HepG2 (cell line): ENCODE data around the gene ARG1. TPM values are rescaled to one million over a fixed set of nuclear protein-coding genes. Genes with fewer than 3 reads are reported as not detected.

Source experiments
- ARID2 ChIP-seq: sonication (generic); formaldehyde crosslinking; IDR thresholded peaks from 2 replicates; pipeline ENCODE4 v1.8.1; 2022; ENCODE audit warnings: mild to moderate bottlenecking, missing genetic modification reagents, borderline replicate concordance
- ELF1 ChIP-seq: sonication (generic); formaldehyde crosslinking; IDR thresholded peaks from 2 replicates; pipeline ENCODE4 v1.4.0; 2020; ENCODE audit warnings: missing genetic modification reagents
- HNF4G ChIP-seq, 2 experiments: sonication (generic) in 1 of 2; formaldehyde crosslinking in 1 of 2; IDR thresholded peaks; 2 replicates each; pipeline versions ENCODE4 v1.4.0 to v1.6.1; 2011 to 2020; ENCODE audit warnings: borderline replicate concordance in 2 of 2, low read depth in 2 of 2, mild to moderate bottlenecking in 2 of 2, low read length in 1 of 2, missing genetic modification reagents in 1 of 2, moderate library complexity in 1 of 2
- IKZF1 ChIP-seq: fragments of 450-650 bp; IDR thresholded peaks from 2 replicates; pipeline ENCODE4 v1.7.1; 2016
- NFE2L1 ChIP-seq: sonication (generic); formaldehyde crosslinking; IDR thresholded peaks from 2 replicates; pipeline ENCODE4 v1.4.0; 2020; ENCODE audit warnings: missing genetic modification reagents, mild to moderate bottlenecking, borderline replicate concordance
- POGK ChIP-seq: sonication (generic); formaldehyde crosslinking; conservative IDR thresholded peaks from 2 replicates; pipeline ENCODE4 v1.8.0; 2022; ENCODE audit warnings: mild to moderate bottlenecking, moderate library complexity, missing genetic modification reagents
- PRDM10 ChIP-seq: sonication (generic); formaldehyde crosslinking; IDR thresholded peaks from 2 replicates; pipeline ENCODE4 v1.4.0; 2020; ENCODE audit warnings: low read depth, missing genetic modification reagents
- SOX5 ChIP-seq: IDR thresholded peaks from 2 replicates; pipeline ENCODE4 v1.6.1; 2016; ENCODE audit warnings: borderline replicate concordance
- ZBTB1 ChIP-seq: sonication (generic); formaldehyde crosslinking; IDR thresholded peaks from 2 replicates; pipeline ENCODE4 v1.4.0; 2020; ENCODE audit warnings: missing genetic modification reagents, borderline replicate concordance
- ZBTB44 ChIP-seq: sonication (generic); formaldehyde crosslinking; IDR thresholded peaks from 2 replicates; pipeline ENCODE4 v1.4.0; 2020; ENCODE audit warnings: missing genetic modification reagents
- ZFP36 ChIP-seq: fragments of 150-350 bp; IDR thresholded peaks from 2 replicates; pipeline ENCODE4 v1.6.1; 2018; ENCODE audit warnings: borderline replicate concordance, low read length, low read depth; ENCODE audit not compliant: partially characterized antibody
- ZFP36L1 ChIP-seq: sonication (generic); formaldehyde crosslinking; IDR thresholded peaks from 2 replicates; pipeline ENCODE4 v1.8.0; 2022; ENCODE audit warnings: mild to moderate bottlenecking, missing genetic modification reagents, moderate library complexity
- ZKSCAN8 ChIP-seq: IDR thresholded peaks from 2 replicates; pipeline ENCODE4 v1.6.1; 2016; ENCODE audit warnings: borderline replicate concordance, missing genetic modification reagents, missing compliant biosample characterization
- ZNF296 ChIP-seq: sonication (generic); formaldehyde crosslinking; conservative IDR thresholded peaks from 2 replicates; pipeline ENCODE4 v1.5.0; 2020; ENCODE audit warnings: mild to moderate bottlenecking, missing genetic modification reagents
- ZNF382 ChIP-seq: sonication (generic); formaldehyde crosslinking; IDR thresholded peaks from 2 replicates; pipeline ENCODE4 v1.5.0; 2020; ENCODE audit warnings: missing genetic modification reagents, mild to moderate bottlenecking, borderline replicate concordance
- ZNF704 ChIP-seq: sonication (generic); formaldehyde crosslinking; IDR thresholded peaks from 2 replicates; pipeline ENCODE4 v1.8.1; 2023; ENCODE audit warnings: mild to moderate bottlenecking, inconsistent platforms, moderate library complexity, missing genetic modification reagents, borderline replicate concordance
- ZNF83 ChIP-seq: sonication (generic); formaldehyde crosslinking; IDR thresholded peaks from 2 replicates; pipeline ENCODE4 v1.4.0; 2020; ENCODE audit warnings: missing genetic modification reagents, mild to moderate bottlenecking, borderline replicate concordance
- polyA plus RNA-seq, 8 experiments: library from polyadenylated mRNA; depleted of rRNA in 3 of 8; stranded (reverse) in 7 of 8; unstranded in 1 of 8; fragments of >200 nt; fragmentation: Illumina TruSeq in 4 of 8; extraction: Trizol in 4 of 8; gene quantifications; 2 replicates each; pipeline versions ENCODE4 v1.2.1 to v1.2.3, GENCODE V29; 2011 to 2016; ENCODE audit warnings: low read depth in 4 of 8, missing spikeins in 1 of 8, mixed read lengths in 1 of 8; ENCODE audit not compliant: insufficient read depth in 1 of 8
- total RNA-seq, 5 experiments: library from RNA; depleted of rRNA; stranded (reverse); fragments of >200 nt; fragmentation: Illumina TruSeq; extraction: Trizol; gene quantifications; 2 replicates each; pipeline ENCODE4 v1.2.3, GENCODE V29; 2016; ENCODE audit warnings: low read depth in 1 of 5

Gene ARG1
- total and polyA plus RNA-seq, 2 of the 13 experiments (the other 11 are each of a cell fraction or from before 2014, with no cell fraction given): 2.2 to 11.2 TPM

GRCh38 chr6:131627724-131628682, 55.0 kb downstream of the ARG1 start, which contains the start of gene MED23 (continued):
- TF ChIP-seq ZBTB44 (CRISPR knock-in tag) (no peak), SOX5 (CRISPR knock-in tag) (peak; percentile 88), ZFP36L1 (peak; percentile 94; the same call in 1 of the 2 replicates), ELF1 (CRISPR knock-in tag) (peak; percentile 97), PRDM10 (CRISPR knock-in tag) (peak; percentile 91; the same call in 1 of the 2 replicates), ZNF704 (CRISPR knock-in tag) (peak; percentile 98), ZNF296 (CRISPR knock-in tag) (no peak), HNF4G (IDR thresholded peaks at IDR 0.05; ENCODE audit: borderline replicate concordance, low read depth, low read length) (peak; percentile 80; the same call in 1 of the 2 replicates), HNF4G (CRISPR knock-in tag; IDR thresholded peaks at IDR 0.05; ENCODE audit: borderline replicate concordance, low read depth) (peak; percentile 89), ZNF382 (CRISPR knock-in tag) (no peak), ZNF83 (CRISPR knock-in tag) (peak; percentile 99), ARID2 (CRISPR knock-in tag) (peak; percentile 98), POGK (CRISPR knock-in tag) (peak; percentile 100), ZKSCAN8 (CRISPR knock-in tag) (peak; percentile 99), NFE2L1 (CRISPR knock-in tag) (0 out of 2 replicates have a peak, but pooled peaks have one; percentile 87), IKZF1 (no peak), ZBTB1 (CRISPR knock-in tag) (no peak), ZFP36 (peak; percentile 47)
